ENCODE data around the gene NKAIN1. TPM values are rescaled to one million over a fixed set of nuclear protein-coding genes. Genes with fewer than 3 reads are reported as not detected.
"Not testable (repeated sequence)": the region's sequence is repeated elsewhere in the genome, so short reads cannot be mapped to it uniquely, and the experiment has no call there.

Gene NKAIN1
- polyA plus RNA-seq (ENCODE audit: insufficient read length in 4 of 4): 1 to 10 TPM; 3.2 to 4.8 (median 4.1) TPM

- DNase-seq (ENCODE audit: low read depth in 4 of 4, low spot score in 2 of 4): no peak
These were observed at the start of gene NKAIN1 for GRCh38 chr1:31239653-31240241. NKAIN1 (minus strand) TSS chr1:31239887; CDS start chr1:31239547, 340 bp downstream.

- DNase-seq (ENCODE audit: low read depth in 4 of 4, low spot score in 2 of 4): no peak
These were observed 49.3 kb upstream of the NKAIN1 start for GRCh38 chr1:31289021-31289420.

GRCh38 chr1:31287791-31288190, 48.1 kb upstream of the NKAIN1 start:
- not testable (repeated sequence) for DNase-seq (ENCODE audit: low read depth in 4 of 4, low spot score in 2 of 4)

- DNase-seq (ENCODE audit: low read depth in 4 of 4, low spot score in 2 of 4): not testable (repeated sequence)
These were observed 42.7 kb upstream of the NKAIN1 start for GRCh38 chr1:31282426-31282825.

DNA sequence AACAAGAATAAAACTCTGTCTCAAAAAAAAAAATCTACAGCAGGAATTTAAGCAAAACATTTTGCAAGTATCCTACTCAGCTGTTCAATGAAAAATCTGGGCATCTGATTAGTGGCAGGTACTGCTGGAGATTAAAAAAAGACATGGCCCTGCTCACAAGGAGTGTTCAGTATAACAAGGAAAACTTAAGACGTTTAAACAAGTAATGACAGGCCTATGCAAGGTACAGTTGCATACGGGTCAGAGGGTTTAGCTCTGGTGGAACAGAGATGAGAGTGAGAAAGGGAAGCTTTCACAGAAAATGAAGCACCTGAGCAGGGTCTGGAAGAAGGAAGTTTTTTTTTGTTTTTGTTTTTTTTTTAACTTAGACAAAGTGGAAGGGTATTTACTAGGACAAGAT, 33.9 kb upstream of the NKAIN1 start:
- no peak for DNase-seq (ENCODE audit: low read depth in 4 of 4, low spot score in 2 of 4)

GRCh38 chr1:31272369-31272768, 32.7 kb upstream of the NKAIN1 start:
- DNase-seq (ENCODE audit: low read depth in 4 of 4, low spot score in 2 of 4): no peak

DNA sequence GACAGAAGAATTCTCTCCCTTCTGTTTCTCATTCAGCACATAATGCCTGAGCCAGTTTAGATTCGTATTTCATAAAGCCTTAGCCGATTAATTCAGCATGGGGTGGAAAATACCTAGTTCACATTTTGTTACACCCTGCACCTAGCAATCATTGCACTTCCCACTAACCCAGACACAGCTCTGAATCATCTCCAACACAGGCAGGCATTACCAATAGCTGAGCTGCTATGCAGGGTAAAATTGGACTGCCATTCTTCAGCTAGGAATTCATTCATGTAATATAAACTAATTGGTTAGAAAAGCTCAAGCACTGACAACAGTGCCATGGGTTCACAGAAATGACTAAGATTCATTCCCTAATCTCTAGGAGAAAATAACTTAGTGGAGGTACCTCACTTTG, 26.9 kb upstream of the NKAIN1 start:
- DNase-seq (ENCODE audit: low read depth in 4 of 4, low spot score in 2 of 4): no peak

GRCh38 chr1:31264790-31265386, 25.2 kb upstream of the NKAIN1 start:
- no peak for DNase-seq (ENCODE audit: low read depth in 4 of 4, low spot score in 2 of 4)

- no peak for DNase-seq (ENCODE audit: low read depth in 4 of 4, low spot score in 2 of 4)
These were observed 23.7 kb upstream of the NKAIN1 start for GRCh38 chr1:31263408-31263807.

DNA sequence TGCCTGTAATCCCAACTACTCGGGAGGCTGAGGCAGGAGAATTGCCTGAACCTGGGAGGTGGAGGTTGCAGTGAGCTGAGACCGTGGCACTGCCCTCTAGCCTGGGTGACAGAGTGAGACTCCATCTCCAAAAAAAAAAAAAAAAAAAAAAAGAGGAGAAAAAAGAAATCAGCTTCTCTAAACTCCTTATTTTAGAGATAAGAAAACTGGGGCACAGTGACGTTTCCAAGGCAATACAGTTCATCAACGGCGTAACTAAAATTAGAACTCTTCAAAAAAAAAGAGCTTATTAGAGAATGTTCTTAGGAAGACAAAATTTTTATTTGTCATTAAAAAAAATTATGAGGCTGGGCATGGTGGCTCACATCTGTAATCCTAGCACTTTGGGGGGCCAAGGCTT, 22.7 kb upstream of the NKAIN1 start:
- not testable (repeated sequence) for DNase-seq (ENCODE audit: low read depth in 4 of 4, low spot score in 2 of 4)

DNA sequence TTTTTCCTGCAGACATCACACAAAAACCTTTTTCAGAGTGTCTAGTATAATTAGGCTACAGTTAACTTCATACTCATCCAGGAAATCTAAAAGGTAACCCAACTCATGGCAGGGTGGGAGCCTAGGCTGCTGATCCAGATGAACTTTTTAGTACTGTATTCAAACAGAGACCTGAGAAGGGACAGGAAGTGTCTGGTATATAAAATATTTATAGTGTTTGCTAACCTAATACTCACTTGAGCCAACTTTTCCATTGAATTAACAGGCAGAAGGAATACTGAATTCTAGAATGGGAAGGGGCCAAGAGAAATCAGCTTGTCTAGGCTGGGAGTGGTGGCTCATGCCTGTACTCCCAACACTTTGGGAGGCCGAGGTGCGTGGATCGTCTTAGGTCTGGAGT, 22.2 kb upstream of the NKAIN1 start:
- no peak for DNase-seq (ENCODE audit: low read depth in 4 of 4, low spot score in 2 of 4)

- DNase-seq (ENCODE audit: low read depth in 4 of 4, low spot score in 2 of 4): no peak
These were observed 20.1 kb upstream of the NKAIN1 start for GRCh38 chr1:31259746-31260145.

GRCh38 chr1:31258581-31258980, 18.9 kb upstream of the NKAIN1 start:
- no peak for DNase-seq (ENCODE audit: low read depth in 4 of 4, low spot score in 2 of 4)

- no peak for DNase-seq (ENCODE audit: low read depth in 4 of 4, low spot score in 2 of 4)
These were observed 17.5 kb upstream of the NKAIN1 start for GRCh38 chr1:31257213-31257612.

DNA sequence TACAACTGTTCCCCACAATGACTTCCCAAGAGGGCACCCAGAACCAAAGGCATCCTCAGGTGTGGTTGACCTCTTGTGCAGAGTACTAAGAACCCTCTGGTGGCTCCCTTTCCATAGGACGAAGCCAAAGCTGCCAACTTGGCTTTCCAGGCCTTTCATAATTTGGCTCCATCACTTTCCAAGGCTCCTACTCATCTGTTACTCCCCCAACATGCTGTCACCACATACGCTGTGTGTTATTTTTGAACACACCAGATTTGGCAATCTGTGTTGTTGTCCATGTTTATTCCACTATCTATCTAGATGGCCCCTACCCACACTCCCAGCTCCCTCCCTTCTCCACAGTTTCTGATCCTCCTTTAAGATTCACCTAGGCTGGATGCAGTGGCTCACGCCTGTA, 10.2 kb upstream of the NKAIN1 start:
- DNase-seq (ENCODE audit: low read depth in 4 of 4, low spot score in 2 of 4): no peak

DNA sequence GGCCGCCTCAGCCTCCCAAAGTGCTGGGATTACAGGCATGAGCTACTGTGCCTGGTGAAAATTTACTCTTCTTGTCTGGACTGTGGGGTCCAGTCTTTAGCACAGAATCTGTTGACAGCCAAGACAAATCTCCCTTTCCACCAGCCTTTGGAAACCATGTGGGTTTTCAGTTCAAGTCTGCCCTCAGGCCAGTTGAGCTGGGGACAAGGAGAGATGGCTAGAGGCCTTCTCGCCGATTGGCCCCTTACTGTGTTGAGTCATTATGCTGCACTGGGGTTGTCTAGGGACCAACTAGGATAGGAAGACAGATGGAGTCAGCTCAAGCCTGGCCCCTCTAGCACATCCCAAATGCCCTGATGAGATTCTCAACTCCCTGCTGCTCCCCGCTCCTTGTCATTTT, 8.6 kb upstream of the NKAIN1 start:
- DNase-seq (ENCODE audit: low read depth in 4 of 4, low spot score in 2 of 4): no peak

DNA sequence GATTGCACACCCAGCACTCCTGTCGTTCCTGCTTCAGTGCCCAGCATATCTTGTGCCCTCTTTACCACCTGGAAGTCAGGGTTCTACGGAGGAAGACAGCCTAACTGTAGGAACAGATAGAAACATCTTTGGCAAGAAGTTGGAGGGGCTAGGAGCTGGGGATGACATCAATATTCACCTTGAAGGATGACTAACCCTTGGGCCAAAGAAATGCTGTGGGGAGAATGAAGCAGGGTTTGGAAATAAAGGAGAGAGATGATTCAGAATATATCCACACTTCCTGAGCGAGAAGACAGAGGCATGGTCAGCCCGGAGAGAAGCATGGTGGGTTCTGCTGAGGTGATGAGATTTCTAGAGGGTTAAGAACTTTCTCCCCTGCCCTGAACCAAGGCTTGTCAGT, 4.6 kb upstream of the NKAIN1 start:
- no peak for DNase-seq (ENCODE audit: low read depth in 4 of 4, low spot score in 2 of 4)

- no peak for DNase-seq (ENCODE audit: low read depth in 4 of 4, low spot score in 2 of 4)
These were observed 4.0 kb upstream of the NKAIN1 start for GRCh38 chr1:31243501-31244286.

- no peak for DNase-seq (ENCODE audit: low read depth in 4 of 4, low spot score in 2 of 4)
These were observed 1.6 kb upstream of the NKAIN1 start for GRCh38 chr1:31241321-31241720.

DNA sequence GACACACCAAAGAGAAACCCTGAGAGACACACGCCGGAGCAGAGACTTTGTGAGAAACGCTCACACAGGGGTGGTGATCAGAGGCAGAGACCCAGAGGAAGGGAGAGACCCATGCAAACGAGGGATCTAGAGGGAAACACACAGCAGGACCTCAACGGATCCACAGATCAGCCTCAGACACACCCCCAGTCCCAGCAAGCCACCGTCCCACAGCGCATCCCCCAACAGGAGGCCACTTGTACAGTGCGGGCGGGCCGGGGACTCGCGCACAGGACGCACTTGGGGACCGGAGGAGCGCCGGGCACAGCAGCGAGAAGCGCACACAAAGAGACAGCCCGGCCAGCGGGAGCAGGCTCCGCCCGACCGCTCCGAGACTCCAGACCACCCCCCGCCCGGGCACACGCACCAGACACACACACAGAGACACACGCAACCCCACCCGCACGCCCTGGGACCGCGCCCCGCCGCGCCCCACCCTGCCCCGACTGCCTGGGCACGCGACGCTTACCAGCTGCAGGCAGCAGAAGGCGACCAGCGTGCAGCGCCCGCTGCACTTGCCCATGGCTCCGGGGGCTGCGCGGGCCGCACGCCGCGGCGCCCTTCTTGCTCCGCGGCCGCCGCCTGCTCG, 587 bp downstream of the NKAIN1 start:
- DNase-seq (ENCODE audit: low read depth in 4 of 4, low spot score in 2 of 4): peak in 1 of 4 donors; percentile 37

DNA sequence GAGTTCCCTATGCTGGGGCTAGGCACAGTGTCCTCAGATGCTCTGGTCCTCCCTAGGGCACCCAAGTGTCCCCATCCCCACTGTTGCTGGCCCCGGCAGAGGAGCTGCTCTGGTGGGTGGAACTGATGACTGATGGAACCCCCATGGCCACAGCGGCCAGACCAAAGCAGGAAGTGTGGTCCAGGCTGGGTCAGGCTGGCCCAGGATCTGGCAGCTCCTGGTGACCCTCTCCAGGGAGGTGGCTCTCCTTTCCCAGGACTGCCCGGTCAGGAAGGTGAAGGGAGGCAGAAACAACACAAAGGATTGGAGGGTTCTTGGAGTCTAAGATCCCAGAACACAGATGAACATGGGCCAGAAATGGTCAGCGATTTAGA, 1.1 kb downstream of the NKAIN1 start:
- no peak for DNase-seq (ENCODE audit: low read depth in 4 of 4, low spot score in 2 of 4)

All from left renal cortex interstitium (tissue), 4 donors.